NCI-H1694 (cell line): ENCODE results near the gene ARHGAP4.

Experiments used
- DNase-seq: peaks from one replicate; lab custom pipeline; 2025; lab: John Stamatoyannopoulos, UW

ARHGAP4 gene

DNA sequence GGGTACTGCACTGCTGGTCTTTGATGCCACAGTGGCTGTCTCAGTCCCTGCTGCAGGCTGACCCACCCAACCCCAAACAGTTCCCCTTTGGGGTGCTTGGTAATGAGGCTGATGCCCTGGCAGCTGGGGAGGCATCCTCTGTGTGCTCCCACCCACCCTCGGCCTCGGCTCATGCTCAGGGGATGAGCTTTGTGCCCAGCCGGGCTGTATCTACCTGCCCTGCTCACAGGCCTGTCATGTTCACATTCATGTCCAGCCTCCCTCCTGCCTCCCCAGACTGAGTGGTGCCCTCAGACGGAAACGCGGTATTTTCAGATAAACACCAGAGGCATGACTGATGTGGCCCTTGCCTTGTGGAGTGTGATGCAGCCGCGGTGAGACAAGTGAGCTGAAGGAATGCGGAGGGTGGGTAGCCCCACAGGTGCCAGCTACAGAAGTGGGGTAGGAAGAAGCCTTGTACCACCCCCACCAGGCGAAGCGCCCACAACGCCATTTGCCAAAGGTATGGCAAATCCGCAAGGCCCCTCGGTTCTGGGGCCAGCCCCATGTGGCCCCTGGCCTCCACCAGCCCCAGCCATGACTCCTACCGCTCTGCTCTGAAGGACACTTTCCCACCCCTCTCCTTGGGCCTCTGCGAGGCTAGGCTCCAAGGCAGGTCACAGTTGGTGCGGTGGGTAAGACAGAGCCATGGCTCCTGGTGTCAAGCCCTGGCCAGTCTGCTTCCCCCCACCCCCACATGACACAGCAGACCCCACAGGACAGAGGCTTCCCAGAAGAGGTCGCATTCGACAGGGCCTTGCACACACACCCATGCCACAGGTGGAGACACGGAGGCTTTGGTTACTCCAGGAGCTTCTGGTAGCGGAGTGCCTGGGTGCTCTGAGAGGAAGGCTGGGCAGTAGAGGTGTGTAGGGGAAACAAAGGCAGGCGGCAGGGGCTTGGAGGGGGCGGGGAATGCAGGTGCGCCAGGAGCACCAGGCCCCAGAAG, 20.2 kb upstream of the ARHGAP4 start:
- no peak for DNase-seq

DNA sequence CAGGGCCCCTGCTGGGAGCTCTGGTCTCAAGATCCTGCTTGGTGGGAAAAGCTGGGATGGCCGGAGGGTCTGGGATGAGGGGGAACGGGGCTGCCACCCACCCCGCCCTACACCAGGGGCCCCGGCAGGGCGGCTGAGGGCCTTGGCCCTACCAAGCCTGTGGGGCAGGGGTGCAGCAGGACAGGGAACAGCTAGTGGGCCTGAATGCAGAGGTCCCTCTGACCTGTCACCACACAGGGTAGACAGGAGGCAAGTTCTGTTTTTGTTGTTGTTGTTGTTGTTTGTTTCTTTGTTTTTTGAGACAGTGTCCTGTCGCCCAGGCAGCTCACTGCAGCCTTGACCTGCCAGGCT, 18.7 kb upstream of the ARHGAP4 start:
- DNase-seq = no peak

- DNase-seq = no peak
Measured at GRCh38 chrX:153944140-153944799, 18.2 kb upstream of the ARHGAP4 start, which contains the start of gene RENBP. RENBP (minus strand) TSS chrX:153944643; CDS start chrX:153944610, 33 bp downstream.

GRCh38 chrX:153941336-153942252, 15.5 kb upstream of the ARHGAP4 start:
- no peak for DNase-seq

DNA sequence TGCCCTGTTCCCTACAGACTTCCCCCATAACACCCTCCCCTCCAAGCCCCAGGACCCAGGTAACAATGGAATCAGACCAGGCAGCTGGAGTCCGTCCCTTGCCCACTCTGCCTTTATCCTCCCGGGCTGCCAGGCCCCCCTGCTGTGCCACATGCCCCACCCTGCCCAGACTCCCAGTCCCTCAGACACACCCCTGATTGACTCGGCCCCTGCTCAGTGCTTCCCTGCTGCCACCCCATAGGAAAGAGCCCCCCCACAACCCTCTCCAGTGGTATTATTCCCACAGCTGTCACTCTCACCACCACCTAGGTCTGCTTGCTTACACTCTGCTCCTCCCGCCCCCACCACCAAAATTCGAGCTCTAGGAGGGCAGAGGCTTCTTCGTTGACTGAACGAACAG, 13.5 kb upstream of the ARHGAP4 start:
- no peak for DNase-seq

GRCh38 chrX:153938226-153938786, 12.2 kb upstream of the ARHGAP4 start:
- DNase-seq = no peak

DNA sequence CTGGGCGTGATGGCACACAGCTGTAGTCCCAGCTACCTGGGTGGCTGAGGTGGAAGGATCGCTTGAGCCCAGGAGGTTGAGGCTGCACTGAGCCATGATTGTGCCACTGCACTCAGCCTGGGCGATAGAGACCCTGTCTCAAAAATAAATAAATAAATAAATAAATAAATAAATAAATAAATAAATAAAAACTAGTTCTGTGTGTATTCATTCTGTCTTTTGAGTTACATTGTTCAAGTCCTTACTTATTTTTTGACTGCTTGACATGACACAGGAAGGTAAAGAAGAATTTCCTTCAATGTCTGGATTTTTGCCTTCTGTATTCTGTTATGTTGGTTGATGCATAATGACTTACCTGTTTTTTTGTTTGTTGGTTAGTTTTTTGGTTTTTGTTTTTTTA, 11.0 kb upstream of the ARHGAP4 start:
- DNase-seq = no peak

GRCh38 chrX:153935326-153935851, 9.3 kb upstream of the ARHGAP4 start:
- no peak for DNase-seq

DNA sequence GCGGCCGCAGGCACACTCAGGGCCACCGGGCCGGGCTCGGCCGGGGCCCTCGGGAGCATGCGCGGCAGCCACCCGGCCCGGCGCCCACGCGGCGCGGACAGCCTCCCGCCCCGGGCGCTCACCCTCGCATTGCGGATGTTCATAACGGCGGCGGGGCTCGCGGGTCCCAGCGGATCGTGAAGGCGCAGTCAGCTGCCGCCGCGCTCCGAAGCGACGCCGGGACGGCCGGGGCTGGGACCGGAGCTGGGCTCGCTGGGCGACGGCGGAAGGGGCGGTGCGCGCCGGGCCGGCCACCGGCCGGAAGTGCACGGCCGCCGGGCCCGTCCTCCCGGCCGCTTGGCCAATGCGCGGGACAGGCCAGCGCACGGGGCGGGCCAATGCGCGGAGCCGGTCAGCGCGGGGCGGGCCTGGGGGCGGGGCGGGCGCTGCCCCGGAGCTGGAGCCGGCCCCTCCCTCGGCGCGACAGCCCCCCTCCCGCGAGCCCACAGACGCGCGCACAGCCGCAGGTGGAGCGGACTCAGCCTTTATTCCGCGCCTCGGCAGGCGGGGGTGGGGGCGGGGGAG, 8.8 kb upstream of the ARHGAP4 start, which contains the start of gene NAA10:
Gene NAA10, minus strand, starts transcription at position 276 of the 564 bp plus-strand sequence. Its CDS starts 133 bp downstream, at position 143.
- no peak for DNase-seq

DNA sequence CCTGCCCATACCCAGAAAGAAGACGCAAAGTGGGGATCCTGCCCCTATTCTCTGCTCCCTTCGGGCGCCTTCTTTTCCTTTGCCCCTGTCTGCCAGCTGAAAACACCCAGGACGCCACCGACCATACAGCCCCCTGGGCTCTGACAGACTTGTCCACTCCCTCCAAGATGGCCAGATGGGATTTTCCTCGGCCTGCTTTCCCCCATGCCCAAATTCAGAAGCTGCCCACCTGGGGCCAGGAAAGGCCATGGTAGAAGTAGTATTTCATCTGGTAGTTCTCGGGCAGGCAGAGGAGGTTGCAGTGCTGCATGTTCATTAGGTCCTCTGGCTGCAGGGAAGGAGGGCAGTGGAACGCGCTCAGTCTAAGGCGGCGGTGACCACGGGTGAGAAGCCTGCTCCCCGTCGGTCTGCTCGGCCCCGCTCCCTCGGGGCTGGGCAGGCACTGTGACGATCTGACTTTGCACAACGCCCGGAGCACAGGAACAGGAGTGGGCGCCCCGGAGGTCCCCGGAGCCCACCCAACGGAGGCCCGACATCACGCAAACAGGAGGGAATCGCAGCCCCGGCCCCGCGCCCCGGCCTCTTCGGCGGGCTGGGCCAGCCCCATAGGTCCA, 8.2 kb upstream of the ARHGAP4 start:
- no peak for DNase-seq

GRCh38 chrX:153933748-153934147, 7.7 kb upstream of the ARHGAP4 start:
- DNase-seq = no peak

GRCh38 chrX:153932220-153932915, 6.3 kb upstream of the ARHGAP4 start:
- DNase-seq = no peak

DNA sequence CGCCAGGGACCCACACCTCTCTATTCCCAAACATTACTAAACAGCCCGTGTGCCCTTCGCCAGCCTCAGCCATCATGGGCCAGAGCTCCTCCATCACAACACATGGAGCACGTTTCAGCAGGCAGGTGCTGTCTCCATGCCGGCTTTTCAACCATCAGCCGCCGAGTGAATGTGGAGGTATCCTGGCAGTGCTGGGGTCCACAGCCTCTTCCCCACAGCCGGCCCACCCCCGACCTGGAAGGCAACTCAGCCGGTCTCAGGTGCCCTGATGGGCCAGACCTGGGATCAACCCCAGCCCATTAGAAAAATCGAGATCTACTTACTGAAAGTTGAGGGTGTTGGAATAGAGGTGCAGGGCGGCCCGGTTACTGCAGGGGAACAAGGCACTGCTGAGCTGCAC, 5.7 kb upstream of the ARHGAP4 start:
- DNase-seq = no peak

GRCh38 chrX:153931151-153931550, 5.1 kb upstream of the ARHGAP4 start:
- DNase-seq = no peak

DNA sequence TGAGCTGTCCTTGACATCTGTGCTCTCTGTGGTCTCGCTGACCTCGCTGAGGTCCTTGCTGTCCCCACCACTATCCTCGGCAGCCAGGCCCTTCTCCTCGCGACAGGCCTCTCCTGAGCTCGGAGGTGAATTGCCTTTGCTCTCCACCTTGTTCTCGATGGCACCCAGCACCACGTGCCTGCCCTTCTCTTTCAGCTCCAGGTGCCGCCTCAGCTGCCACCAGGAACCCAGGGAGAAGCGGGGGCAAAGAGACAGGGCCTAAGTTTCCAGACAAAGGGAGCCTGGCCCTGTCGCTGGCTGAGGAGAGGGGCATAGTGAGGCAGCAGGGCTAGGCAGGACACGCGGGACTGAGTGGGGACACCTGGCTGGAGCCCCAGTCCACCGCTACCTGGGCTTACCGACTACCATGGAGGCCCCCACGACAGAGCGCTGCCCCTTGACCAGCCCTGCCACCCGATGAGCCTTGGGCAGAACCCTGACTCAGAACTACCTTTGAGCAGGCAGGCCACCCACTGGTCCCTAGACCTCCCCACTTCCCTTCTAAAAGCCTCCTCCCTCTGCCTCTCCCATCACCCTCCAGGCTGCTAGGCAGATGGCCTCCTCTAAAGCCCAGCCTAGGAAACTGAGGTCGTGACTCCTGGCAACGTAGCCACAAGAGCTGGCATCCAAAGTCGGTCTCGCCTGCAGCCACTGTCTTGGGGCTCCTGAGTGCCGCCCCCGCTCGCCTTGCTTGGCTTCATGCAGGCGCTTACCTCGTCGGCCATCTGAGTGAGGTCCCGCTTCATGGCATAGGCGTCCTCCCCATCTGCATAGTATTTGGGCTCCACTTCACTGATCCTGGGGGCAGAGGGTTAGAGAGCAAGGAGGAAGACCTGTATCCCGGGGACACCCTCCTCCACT, 4.2 kb upstream of the ARHGAP4 start:
- no peak for DNase-seq

GRCh38 chrX:153929576-153929975, 3.5 kb upstream of the ARHGAP4 start:
- no peak for DNase-seq

- DNase-seq = no peak
Measured at GRCh38 chrX:153928846-153929245, 2.8 kb upstream of the ARHGAP4 start.

DNA sequence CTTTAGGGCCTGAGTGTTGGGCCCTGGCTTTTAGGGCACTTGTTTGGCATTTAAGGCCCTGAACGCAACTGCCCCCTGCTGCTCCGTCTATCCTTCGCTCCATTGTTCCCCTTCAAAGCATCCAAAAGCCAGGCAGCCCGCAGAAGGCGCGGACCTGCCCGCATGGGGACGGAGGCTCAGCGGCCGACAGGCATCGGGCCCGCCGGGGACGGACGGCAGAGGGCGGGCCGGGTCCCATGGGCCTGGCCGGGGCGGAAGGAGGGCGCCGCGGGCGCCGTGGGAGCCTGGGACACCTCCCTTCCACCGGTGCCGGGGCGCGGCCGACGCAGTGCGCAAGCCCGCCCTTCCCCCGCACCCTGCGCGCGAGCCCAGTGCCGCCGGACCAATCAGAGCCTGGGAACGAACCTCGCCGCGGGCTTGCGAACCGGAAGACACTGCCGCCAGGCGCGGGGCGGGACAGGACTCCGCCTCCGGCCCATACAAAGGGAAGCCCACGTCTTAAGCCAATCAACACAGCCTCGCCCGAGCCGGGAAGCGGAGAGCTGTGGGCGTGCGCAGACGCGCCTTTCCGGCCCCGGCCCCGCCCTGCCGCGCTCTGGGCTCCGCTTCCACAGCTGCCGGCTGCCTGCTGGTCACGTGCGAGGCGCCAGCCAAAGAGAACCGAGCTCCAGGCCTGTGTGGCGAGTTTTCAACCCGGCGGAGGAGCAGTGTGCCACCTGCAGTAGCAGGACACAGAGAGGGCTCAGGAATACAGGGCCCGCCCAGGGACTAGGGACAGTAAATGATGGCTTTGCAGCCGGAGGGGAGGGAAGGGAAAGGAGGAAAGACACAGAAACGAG, 2.1 kb upstream of the ARHGAP4 start:
- DNase-seq = peak; percentile 95
